Neural progenitor cell (in vitro differentiated cells): ENCODE measurements around the gene NDUFAF8.

Source experiments
- EZH2 ChIP-seq: fragments of 200-600 bp; sonication (generic); IDR thresholded peaks from 2 replicates; pipeline ENCODE4 v1.6.1; 2017; ENCODE audit warnings: antibody characterized with exemption, mild to moderate bottlenecking, moderate library complexity
- TF ChIP-seq, protein P1 (sequence below): fragments of 200-600 bp; sonication (generic); IDR thresholded peaks from 2 replicates; pipeline ENCODE4 v1.5.1; 2017; ENCODE audit warnings: antibody characterized with exemption, mild to moderate bottlenecking

DNA sequence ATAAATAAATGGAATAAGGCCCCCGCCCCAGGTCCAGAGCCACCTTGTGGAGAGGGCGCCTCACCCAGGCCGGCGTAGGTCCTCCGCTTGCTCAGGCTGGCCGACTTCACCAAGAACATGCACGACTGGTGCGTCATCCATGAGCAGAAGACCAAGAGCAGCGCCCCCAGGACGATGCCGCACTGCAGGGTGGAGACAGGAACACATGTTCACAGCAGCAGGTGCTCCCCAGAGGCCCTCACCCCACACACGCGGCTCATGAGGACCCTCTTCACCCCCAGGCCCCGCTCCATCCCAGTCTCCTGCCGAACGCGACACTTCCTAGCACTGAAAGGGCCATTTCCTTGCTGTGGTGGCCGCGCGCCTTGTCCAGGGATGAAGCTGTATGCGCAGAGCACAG lies 50.5 kb downstream of the NDUFAF8 start:
- TF ChIP-seq, protein P1, sequence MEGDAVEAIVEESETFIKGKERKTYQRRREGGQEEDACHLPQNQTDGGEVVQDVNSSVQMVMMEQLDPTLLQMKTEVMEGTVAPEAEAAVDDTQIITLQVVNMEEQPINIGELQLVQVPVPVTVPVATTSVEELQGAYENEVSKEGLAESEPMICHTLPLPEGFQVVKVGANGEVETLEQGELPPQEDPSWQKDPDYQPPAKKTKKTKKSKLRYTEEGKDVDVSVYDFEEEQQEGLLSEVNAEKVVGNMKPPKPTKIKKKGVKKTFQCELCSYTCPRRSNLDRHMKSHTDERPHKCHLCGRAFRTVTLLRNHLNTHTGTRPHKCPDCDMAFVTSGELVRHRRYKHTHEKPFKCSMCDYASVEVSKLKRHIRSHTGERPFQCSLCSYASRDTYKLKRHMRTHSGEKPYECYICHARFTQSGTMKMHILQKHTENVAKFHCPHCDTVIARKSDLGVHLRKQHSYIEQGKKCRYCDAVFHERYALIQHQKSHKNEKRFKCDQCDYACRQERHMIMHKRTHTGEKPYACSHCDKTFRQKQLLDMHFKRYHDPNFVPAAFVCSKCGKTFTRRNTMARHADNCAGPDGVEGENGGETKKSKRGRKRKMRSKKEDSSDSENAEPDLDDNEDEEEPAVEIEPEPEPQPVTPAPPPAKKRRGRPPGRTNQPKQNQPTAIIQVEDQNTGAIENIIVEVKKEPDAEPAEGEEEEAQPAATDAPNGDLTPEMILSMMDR: no peak
- TF ChIP-seq EZH2: no peak
